NCI-H1105 (cell line): Measurements from ENCODE around the gene ATF6.
A peak's percentile ranks its signal among the peaks of the same experiment; 100 is the strongest.

ENCODE experiments used
- DNase-seq: peaks from one replicate; lab custom pipeline; 2025; lab: John Stamatoyannopoulos, UW

ATF6 gene

GRCh38 chr1:161899091-161899490 is 133.0 kb downstream of the ATF6 start:
- no peak for DNase-seq

GRCh38 chr1:161900160-161900559 is 134.0 kb downstream of the ATF6 start:
- DNase-seq, result no peak

GRCh38 chr1:161902182-161902581 is 136.1 kb downstream of the ATF6 start:
- DNase-seq, result no peak

- DNase-seq, result peak; percentile 18
Observed at GRCh38 chr1:161905269-161905884, 139.3 kb downstream of the ATF6 start.

- DNase-seq, result no peak
Observed at GRCh38 chr1:161907265-161907664, 141.1 kb downstream of the ATF6 start.

- DNase-seq, result no peak
Observed at GRCh38 chr1:161908264-161908663, 142.1 kb downstream of the ATF6 start.

GRCh38 chr1:161910604-161911003 is 144.5 kb downstream of the ATF6 start:
- no peak for DNase-seq

GRCh38 chr1:161913482-161914140 is 147.5 kb downstream of the ATF6 start:
- no peak for DNase-seq

- no peak for DNase-seq
Observed at GRCh38 chr1:161914595-161914994, 148.5 kb downstream of the ATF6 start.

- DNase-seq, result no peak
Observed at GRCh38 chr1:161915051-161915503, 149.0 kb downstream of the ATF6 start.

- no peak for DNase-seq
Observed at GRCh38 chr1:161915978-161916377, 149.9 kb downstream of the ATF6 start.

- DNase-seq, result no peak
Observed at GRCh38 chr1:161919229-161919628, 153.1 kb downstream of the ATF6 start.

GRCh38 chr1:161921491-161921890 is 155.4 kb downstream of the ATF6 start:
- no peak for DNase-seq

- no peak for DNase-seq
Observed at GRCh38 chr1:161921990-161922389, 155.9 kb downstream of the ATF6 start.

GRCh38 chr1:161928056-161928455 is 161.9 kb downstream of the ATF6 start:
- DNase-seq, result no peak

GRCh38 chr1:161929137-161929536 is 163.0 kb downstream of the ATF6 start:
- DNase-seq, result no peak

GRCh38 chr1:161930064-161930463 is 163.9 kb downstream of the ATF6 start:
- no peak for DNase-seq

GRCh38 chr1:161932668-161933067 is 166.5 kb downstream of the ATF6 start:
- DNase-seq, result no peak

- no peak for DNase-seq
Observed at GRCh38 chr1:161933592-161934588, 167.8 kb downstream of the ATF6 start.

GRCh38 chr1:161935264-161935663 is 169.1 kb downstream of the ATF6 start:
- DNase-seq, result no peak

- no peak for DNase-seq
Observed at GRCh38 chr1:161936786-161937185, 170.7 kb downstream of the ATF6 start.

GRCh38 chr1:161940866-161941591 is 174.9 kb downstream of the ATF6 start:
- DNase-seq, result no peak
